GM12878 (cell line): ENCODE measurements around the gene COL9A1. TPM values are rescaled to one million over a fixed set of nuclear protein-coding genes. Genes with fewer than 3 reads are reported as not detected.

ENCODE experiments used
- ATAC-seq: fragments of 200-7000 bp; cut with Tn5 transposase; 3 replicates; pipeline ENCODE4 v1.9.1; 2020; ENCODE audit warnings: mild to moderate bottlenecking, moderate library complexity
- BruUV-seq: library from RNA; stranded (reverse); fragments of 400-500 nt; replicated peaks from 2 replicates; lab custom pipeline; 2021; lab: Mats Ljungman, UMichigan
- CTCF ChIA-PET: fragments of 300-600 bp; sonication (Branson Sonifier 250); formaldehyde crosslinking; extraction: SDS; loops from one replicate; lab custom pipeline; 2021; ENCODE audit warnings: inconsistent platforms; lab: Yijun Ruan, JAX
- POLR2A ChIA-PET: fragments of 350-600 bp; formaldehyde crosslinking; extraction: SDS; loops from one replicate; lab custom pipeline; 2021; ENCODE audit warnings: inconsistent platforms; lab: Charles Lee
- RAD21 ChIA-PET: fragments of 300-600 bp; sonication (Branson Sonifier 250); formaldehyde crosslinking; loops from one replicate; lab custom pipeline; 2023; ENCODE audit warnings: antibody characterized with exemption; ENCODE audit not compliant: unreplicated experiment; lab: Charles Lee
- SMC1A ChIA-PET: fragments of 300-600 bp; sonication (Branson Sonifier 250); formaldehyde crosslinking; loops from one replicate; lab custom pipeline; 2023; ENCODE audit not compliant: unreplicated experiment, uncharacterized antibody; lab: Charles Lee
- DNase-seq: peaks from one replicate; pipeline ENCODE4 v3.0.0-alpha.2; 2011; ENCODE audit warnings: low read depth, low spot score
- FAIRE-seq: peaks from 3 replicates; lab custom pipeline; 2011; peaks lifted over from hg19 to GRCh38; lab: Jason Lieb, UNC
- H2AFZ ChIP-seq: 2 replicates; pipeline ENCODE4 v1.6.0; 2011; ENCODE audit warnings: low read depth, low read length, control low read depth; ENCODE audit not compliant: control insufficient read depth
- H3K27ac ChIP-seq: 2 replicates; pipeline ENCODE4 v1.5.1; 2011; ENCODE audit warnings: control low read depth; ENCODE audit not compliant: control insufficient read depth, insufficient read depth
- H3K27me3 ChIP-seq, 2 experiments: replicated peaks in 1 of 2; 2 replicates each; pipeline versions ENCODE4 v1.6.0 to v1.6.1; 2011; ENCODE audit warnings: low read length in 1 of 2; ENCODE audit not compliant: control insufficient read depth in 2 of 2, insufficient read depth in 2 of 2
- H3K36me3 ChIP-seq, 2 experiments: 2 replicates each; pipeline ENCODE4 v1.5.1; 2011; ENCODE audit warnings: low read length in 1 of 2; ENCODE audit not compliant: control insufficient read depth in 2 of 2, insufficient read depth in 2 of 2
- H3K4me1 ChIP-seq: 2 replicates; pipeline ENCODE4 v1.6.1; 2011; ENCODE audit warnings: mild to moderate bottlenecking, low read length, moderate library complexity, mixed read lengths; ENCODE audit not compliant: control insufficient read depth, insufficient read depth
- H3K4me2 ChIP-seq: 2 replicates; pipeline ENCODE4 v1.6.0; 2011; ENCODE audit warnings: control low read depth; ENCODE audit not compliant: control insufficient read depth, insufficient read depth
- H3K4me3 ChIP-seq: fragments of 200-600 bp; sonication (generic); 2 replicates; pipeline ENCODE4 v1.5.1; 2016
- H3K79me2 ChIP-seq: 2 replicates; pipeline ENCODE4 v1.6.0; 2011; ENCODE audit warnings: low read length; ENCODE audit not compliant: control insufficient read depth, insufficient read depth
- H3K9ac ChIP-seq: 2 replicates; pipeline ENCODE4 v1.8.0; 2011; ENCODE audit warnings: low read length, control low read depth, mixed read lengths; ENCODE audit not compliant: control insufficient read depth, insufficient read depth
- H3K9me3 ChIP-seq: replicated peaks from 3 replicates; pipeline ENCODE4 v1.5.1; 2011; ENCODE audit warnings: mild to moderate bottlenecking, low read length; ENCODE audit not compliant: control insufficient read depth, insufficient read depth
- H4K20me1 ChIP-seq: 2 replicates; pipeline ENCODE4 v1.6.0; 2011; ENCODE audit not compliant: control insufficient read depth, insufficient read depth
- RAD21 ChIP-seq: IDR thresholded peaks from 2 replicates; pipeline ENCODE4 v1.6.1; 2011; ENCODE audit warnings: mild to moderate bottlenecking, low read depth, low read length, moderate library complexity; ENCODE audit not compliant: insufficient read depth
- SMC3 ChIP-seq: IDR thresholded peaks from 2 replicates; pipeline ENCODE4 v1.6.1; 2011; ENCODE audit warnings: low read length, improper control_type of control experiment, borderline replicate concordance
- STAT1 ChIP-seq: fragments of 450-650 bp; conservative IDR thresholded peaks from 2 replicates; pipeline ENCODE4 v1.6.1; 2014; ENCODE audit warnings: antibody characterized with exemption, mild to moderate bottlenecking
- WGBS: methylation state at CpG from one replicate; pipeline ENCODE4 v1.1.6; 2016; ENCODE audit warnings: low lambda C conversion rate; ENCODE audit not compliant: insufficient replicate concordance, insufficient coverage; ENCODE audit errors: missing lambda C conversion rate; 5-methylcytosine and 5-hydroxymethylcytosine counted together
- in situ Hi-C: fragments of 300-500 bp; cut with MboI; formaldehyde crosslinking; loops from 9 replicates; pipeline ENCODE4 v1.14.3; 2018; ENCODE audit warnings: mixed read lengths
- intact Hi-C: fragments of 100-400 bp; cut with micrococcal nuclease; formaldehyde crosslinking; loops from one replicate; pipeline ENCODE4 v1.14.2; 2022; ENCODE audit not compliant: unreplicated experiment
- polyA plus RNA-seq, 11 experiments: library from polyadenylated mRNA; depleted of rRNA in 4 of 11; unstranded in 6 of 11; stranded (reverse) in 5 of 11; fragments of >200 nt; fragmentation: Nextera tagmentation in 4 of 11; fragmentation: Illumina TruSeq in 1 of 11; extraction: Ambion mirVana in 4 of 11; extraction: Trizol in 1 of 11; gene quantifications; 1 replicate in 1 of 11; 2 replicates in 10 of 11; pipeline versions ENCODE4 v1.2.1 to v1.2.3, GENCODE V29; 2011 to 2016; ENCODE audit warnings: inconsistent platforms in 2 of 11, missing spikeins in 2 of 11, low read depth in 1 of 11
- total RNA-seq, 4 experiments: library from RNA; depleted of rRNA in 3 of 4; stranded (reverse); fragments of >200 nt in 3 of 4; fragmentation: Illumina TruSeq in 1 of 4; extraction: Trizol in 1 of 4; gene quantifications; 2 replicates each; pipeline versions ENCODE4 v1.2.1 to v1.2.3, GENCODE V29; 2013 to 2021
- TF ChIP-seq, protein P1 (sequence below), 3 experiments: IDR thresholded peaks in 2 of 3; conservative IDR thresholded peaks in 1 of 3; 2 replicates each; pipeline ENCODE4 v1.5.1; 2011; ENCODE audit warnings: low read depth in 3 of 3, low read length in 3 of 3, mild to moderate bottlenecking in 3 of 3, control low read depth in 2 of 3, moderate library complexity in 2 of 3, inconsistent platforms in 1 of 3, mixed read lengths in 1 of 3; ENCODE audit not compliant: control insufficient read depth in 2 of 3, insufficient read depth in 1 of 3; ENCODE audit errors: extremely low read depth in 1 of 3

The COL9A1 gene
- total and polyA plus RNA-seq, 10 of the 15 experiments (the other 5 are each of a cell fraction or from before 2014, with no cell fraction given): not detected

DNA sequence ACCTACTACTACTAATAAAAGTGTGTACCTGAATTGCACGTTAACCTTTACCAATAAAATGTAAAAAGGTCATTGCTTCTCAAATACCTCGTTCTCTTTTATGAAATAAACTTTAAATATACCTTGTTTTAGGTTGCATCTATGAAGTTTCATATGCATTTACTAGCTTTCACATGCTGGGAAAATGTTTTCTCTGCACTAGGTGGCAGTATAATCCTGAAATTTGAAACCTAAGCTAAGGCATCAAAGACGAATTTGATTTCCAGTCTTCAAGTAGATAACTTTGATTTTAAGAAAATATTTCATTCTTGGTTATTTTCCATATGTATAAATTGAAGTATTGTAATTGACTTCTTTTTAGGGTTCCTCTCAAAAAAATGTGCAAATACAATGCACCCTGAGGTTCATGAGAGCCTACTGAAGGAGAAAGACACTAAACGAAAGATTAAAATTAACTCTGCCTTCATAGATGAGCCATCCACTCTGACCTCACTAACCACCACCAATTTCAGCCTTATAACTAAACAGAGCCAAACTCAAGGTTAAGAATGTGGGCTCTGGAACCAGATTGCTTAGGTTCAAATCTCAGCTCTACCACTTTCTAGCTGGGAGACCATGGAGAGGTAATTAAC lies 7.3 kb upstream of the COL9A1 start:
- 0 out of 2 replicates have a peak, but pooled peaks cover 3% of the 10 kb centered on the region for H3K4me1 ChIP-seq
- no peak overlapping the region for H2AFZ ChIP-seq
- no TSS peak for BruUV-seq
- under 1% methylated on average over 4 of the region's 4 CpGs for WGBS
- H3K27ac ChIP-seq: no peak overlapping the region
- peak; percentile 56; the same call in 2 of the 3 replicates for ATAC-seq
- no peak overlapping the region for H3K4me2 ChIP-seq
- no peaks in the 10 kb centered on the region for H4K20me1 ChIP-seq
- SMC1A ChIA-PET: interaction anchor here (0.7 to 6.7 kb wide), 19 partner anchors 11 to 1685 kb away, joined by 3 to 103 read pairs (median 5); no protein-coding TSS in a partner anchor
- POLR2A ChIA-PET: interaction anchor here (0.6 to 0.7 kb wide), 2 partner anchors 47 to 553 kb away, joined by 3 to 4 read pairs; no protein-coding TSS in a partner anchor
- no peaks in the 10 kb centered on the region for H3K79me2 ChIP-seq
- no peak for DNase-seq
- peak; percentile 84 for FAIRE-seq
- in situ Hi-C loops (no loop called here), intact Hi-C loops (loop anchor here (1.0 to 5.0 kb wide), 5 partner anchors 59 to 647 kb away; partner anchors contain the start of gene B3GAT2)
- H3K27me3 ChIP-seq: no peaks in the 10 kb centered on the region
- RAD21 ChIA-PET: interaction anchor here (0.6 to 6.7 kb wide), 24 partner anchors 10 to 717 kb away, joined by 3 to 84 read pairs (median 4); no protein-coding TSS in a partner anchor
- TF ChIP-seq, protein P1, sequence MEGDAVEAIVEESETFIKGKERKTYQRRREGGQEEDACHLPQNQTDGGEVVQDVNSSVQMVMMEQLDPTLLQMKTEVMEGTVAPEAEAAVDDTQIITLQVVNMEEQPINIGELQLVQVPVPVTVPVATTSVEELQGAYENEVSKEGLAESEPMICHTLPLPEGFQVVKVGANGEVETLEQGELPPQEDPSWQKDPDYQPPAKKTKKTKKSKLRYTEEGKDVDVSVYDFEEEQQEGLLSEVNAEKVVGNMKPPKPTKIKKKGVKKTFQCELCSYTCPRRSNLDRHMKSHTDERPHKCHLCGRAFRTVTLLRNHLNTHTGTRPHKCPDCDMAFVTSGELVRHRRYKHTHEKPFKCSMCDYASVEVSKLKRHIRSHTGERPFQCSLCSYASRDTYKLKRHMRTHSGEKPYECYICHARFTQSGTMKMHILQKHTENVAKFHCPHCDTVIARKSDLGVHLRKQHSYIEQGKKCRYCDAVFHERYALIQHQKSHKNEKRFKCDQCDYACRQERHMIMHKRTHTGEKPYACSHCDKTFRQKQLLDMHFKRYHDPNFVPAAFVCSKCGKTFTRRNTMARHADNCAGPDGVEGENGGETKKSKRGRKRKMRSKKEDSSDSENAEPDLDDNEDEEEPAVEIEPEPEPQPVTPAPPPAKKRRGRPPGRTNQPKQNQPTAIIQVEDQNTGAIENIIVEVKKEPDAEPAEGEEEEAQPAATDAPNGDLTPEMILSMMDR (IDR thresholded peaks at IDR 0.05 in 2 of 3, conservative IDR thresholded peaks at IDR 0.05 in 1 of 3; ENCODE audit: control insufficient read depth in 2 of 3, extremely low read depth in 1 of 3, insufficient read depth in 1 of 3, low read depth in 3 of 3, low read length in 3 of 3): peak; percentile 39 to 69 (median 48); a peak in 5 of 6 replicates
- TF ChIP-seq STAT1: no peak
- peak; percentile 64; the same call in 1 of the 2 replicates for TF ChIP-seq SMC3
- peak; percentile 76 for TF ChIP-seq RAD21
- no peaks in the 10 kb centered on the region for H3K9me3 ChIP-seq
- no peak overlapping the region for H3K4me3 ChIP-seq
- CTCF ChIA-PET: interaction anchor here (0.7 to 6.6 kb wide), 52 partner anchors 10 to 1055 kb away, joined by 3 to 257 read pairs (median 4); no protein-coding TSS in a partner anchor
- no peak overlapping the region for H3K9ac ChIP-seq
- H3K36me3 ChIP-seq: no peaks in the 10 kb centered on the region
